GM23338 (cell line): ENCODE measurements around the gene NAP1L4. TPM values are rescaled to one million over a fixed set of nuclear protein-coding genes. Genes with fewer than 3 reads are reported as not detected.

Experiments
- ATAC-seq: fragments of 200-7000 bp; cut with Tn5 transposase; 3 replicates; pipeline ENCODE4 v1.9.1; 2020
- DNase-seq: peaks from one replicate; pipeline ENCODE4 v3.0.0-alpha.2; 2015; ENCODE audit warnings: low spot score
- H2AFZ ChIP-seq: fragments of 200-600 bp; sonication (generic); 2 replicates; pipeline ENCODE4 v1.8.0; 2016; ENCODE audit warnings: antibody characterized with exemption, mild to moderate bottlenecking, moderate library complexity
- H3F3A ChIP-seq: fragments of 200-600 bp; sonication (generic); replicated peaks from 2 replicates; pipeline ENCODE4 v1.8.0; 2017; ENCODE audit warnings: antibody characterized with exemption, mixed run types, low read depth
- H3K27ac ChIP-seq: fragments of 200-600 bp; sonication (generic); 2 replicates; pipeline ENCODE4 v1.6.1; 2016; ENCODE audit warnings: low read depth
- H3K27me3 ChIP-seq: fragments of 200-600 bp; sonication (generic); 2 replicates; pipeline ENCODE4 v1.8.0; 2016; ENCODE audit warnings: mild to moderate bottlenecking, mixed run types, moderate library complexity; ENCODE audit not compliant: insufficient read depth
- H3K36me3 ChIP-seq: fragments of 200-600 bp; sonication (generic); 2 replicates; pipeline ENCODE4 v1.8.0; 2016; ENCODE audit warnings: mild to moderate bottlenecking; ENCODE audit not compliant: insufficient read depth
- H3K4me1 ChIP-seq: fragments of 200-600 bp; sonication (generic); 2 replicates; pipeline ENCODE4 v1.8.0; 2016; ENCODE audit warnings: mild to moderate bottlenecking, moderate library complexity; ENCODE audit not compliant: insufficient read depth
- H3K4me2 ChIP-seq: fragments of 200-600 bp; sonication (generic); 2 replicates; pipeline ENCODE4 v1.7.1; 2017; ENCODE audit warnings: mixed run types
- H3K4me3 ChIP-seq: fragments of 200-600 bp; sonication (generic); 2 replicates; pipeline ENCODE4 v1.6.1; 2016; ENCODE audit warnings: mixed run types
- H3K79me2 ChIP-seq: fragments of 200-600 bp; sonication (generic); replicated peaks from 2 replicates; pipeline ENCODE4 v1.8.0; 2017; ENCODE audit warnings: mild to moderate bottlenecking; ENCODE audit not compliant: insufficient read depth
- H3K9me2 ChIP-seq: fragments of 200-600 bp; sonication (generic); 2 replicates; pipeline ENCODE4 v1.8.0; 2017; ENCODE audit not compliant: insufficient read depth
- H4K20me1 ChIP-seq: fragments of 200-600 bp; sonication (generic); replicated peaks from 2 replicates; pipeline ENCODE4 v1.8.0; 2017; ENCODE audit warnings: mild to moderate bottlenecking; ENCODE audit not compliant: insufficient read depth
- H3K27ac Mint-ChIP-seq: 2 replicates; pipeline ENCODE4 v1.8.0; 2020; ENCODE audit warnings: inconsistent platforms, mild to moderate bottlenecking, moderate library complexity, mixed read lengths
- H3K27me3 Mint-ChIP-seq: 3 replicates; pipeline ENCODE4 v1.8.0; 2022; ENCODE audit warnings: low read depth, mild to moderate bottlenecking, moderate library complexity, mixed read lengths, inconsistent platforms; ENCODE audit not compliant: insufficient read depth, poor library complexity
- H3K36me3 Mint-ChIP-seq: 3 replicates; pipeline ENCODE4 v1.8.0; 2021; ENCODE audit warnings: low read depth, mild to moderate bottlenecking, inconsistent platforms, moderate library complexity, mixed read lengths
- H3K4me1 Mint-ChIP-seq: 3 replicates; pipeline ENCODE4 v1.8.0; 2020; ENCODE audit warnings: mild to moderate bottlenecking, inconsistent platforms, mixed read lengths
- H3K4me3 Mint-ChIP-seq: 3 replicates; pipeline ENCODE4 v1.8.0; 2021; ENCODE audit warnings: moderate library complexity, mild to moderate bottlenecking, inconsistent platforms, mixed read lengths
- H3K9me3 Mint-ChIP-seq: 3 replicates; pipeline ENCODE4 v1.8.0; 2020; ENCODE audit warnings: moderate library complexity, mild to moderate bottlenecking, inconsistent platforms, mixed read lengths
- CTCF ChIP-seq, 2 experiments: fragments of 200-600 bp in 1 of 2; sonication (generic) in 1 of 2; conservative IDR thresholded peaks; 2 replicates each; pipeline versions ENCODE4 v1.5.1 to v1.6.1; 2016 to 2017; ENCODE audit warnings: antibody characterized with exemption in 2 of 2, low read depth in 2 of 2, mild to moderate bottlenecking in 2 of 2, moderate library complexity in 1 of 2
- ETS1 ChIP-seq: IDR thresholded peaks from 2 replicates; pipeline ENCODE4 v1.6.1; 2016; ENCODE audit warnings: antibody characterized with exemption
- EZH2 ChIP-seq: fragments of 200-600 bp; sonication (generic); IDR thresholded peaks from one replicate; pipeline ENCODE4 v1.8.0; 2017; ENCODE audit warnings: antibody characterized with exemption, mild to moderate bottlenecking, low read depth; ENCODE audit not compliant: unreplicated experiment
- EZH2phosphoT487 ChIP-seq: fragments of 200-600 bp; sonication (generic); IDR thresholded peaks from one replicate; pipeline ENCODE4 v1.8.1; 2018; ENCODE audit warnings: antibody characterized with exemption; ENCODE audit not compliant: unreplicated experiment
- JUNB ChIP-seq: IDR thresholded peaks from one replicate; pipeline ENCODE4 v1.6.1; 2016; ENCODE audit warnings: antibody characterized with exemption; ENCODE audit not compliant: unreplicated experiment
- NANOG ChIP-seq: IDR thresholded peaks from 2 replicates; pipeline ENCODE4 v1.6.1; 2016; ENCODE audit warnings: antibody characterized with exemption, borderline replicate concordance
- POLR2AphosphoS5 ChIP-seq: IDR thresholded peaks from 2 replicates; pipeline ENCODE4 v1.6.1; 2016; ENCODE audit warnings: antibody characterized with exemption, low read depth
- STAT1 ChIP-seq: IDR thresholded peaks from one replicate; pipeline ENCODE4 v1.6.1; 2016; ENCODE audit warnings: antibody characterized with exemption; ENCODE audit not compliant: unreplicated experiment
- ZNF114 ChIP-seq: fragments of 250-450 bp; sonication (Bioruptor Pico); IDR thresholded peaks from 2 replicates; pipeline ENCODE4 v1.5.0; 2020; ENCODE audit warnings: mild to moderate bottlenecking, moderate library complexity
- ZNF331 ChIP-seq: fragments of 250-450 bp; sonication (Bioruptor Pico); IDR thresholded peaks from 2 replicates; pipeline ENCODE4 v1.5.0; 2020; ENCODE audit warnings: low read depth, mild to moderate bottlenecking, moderate library complexity
- ZNF462 ChIP-seq: fragments of 250-450 bp; sonication (Bioruptor Pico); IDR thresholded peaks from 2 replicates; pipeline ENCODE4 v1.5.0; 2020; ENCODE audit warnings: mild to moderate bottlenecking, moderate library complexity
- polyA plus RNA-seq: library from polyadenylated mRNA; unstranded; fragments of >200 nt; fragmentation: Nextera tagmentation; extraction: Ambion mirVana; gene quantifications from 2 replicates; pipeline ENCODE4 v1.2.1, GENCODE V29; 2016
- total RNA-seq: library from RNA; depleted of rRNA; stranded (reverse); fragments of >200 nt; shearing (Covaris generic); gene quantifications from 2 replicates; pipeline ENCODE4 v1.2.3, GENCODE V29; 2014
- TF ChIP-seq, protein P1 (sequence below): IDR thresholded peaks from one replicate; pipeline ENCODE4 v1.6.1; 2018; ENCODE audit warnings: antibody characterized with exemption; ENCODE audit not compliant: unreplicated experiment

Gene NAP1L4
- total and polyA plus RNA-seq, 2 experiments from 2014 or later: 181 to 189 TPM

DNA sequence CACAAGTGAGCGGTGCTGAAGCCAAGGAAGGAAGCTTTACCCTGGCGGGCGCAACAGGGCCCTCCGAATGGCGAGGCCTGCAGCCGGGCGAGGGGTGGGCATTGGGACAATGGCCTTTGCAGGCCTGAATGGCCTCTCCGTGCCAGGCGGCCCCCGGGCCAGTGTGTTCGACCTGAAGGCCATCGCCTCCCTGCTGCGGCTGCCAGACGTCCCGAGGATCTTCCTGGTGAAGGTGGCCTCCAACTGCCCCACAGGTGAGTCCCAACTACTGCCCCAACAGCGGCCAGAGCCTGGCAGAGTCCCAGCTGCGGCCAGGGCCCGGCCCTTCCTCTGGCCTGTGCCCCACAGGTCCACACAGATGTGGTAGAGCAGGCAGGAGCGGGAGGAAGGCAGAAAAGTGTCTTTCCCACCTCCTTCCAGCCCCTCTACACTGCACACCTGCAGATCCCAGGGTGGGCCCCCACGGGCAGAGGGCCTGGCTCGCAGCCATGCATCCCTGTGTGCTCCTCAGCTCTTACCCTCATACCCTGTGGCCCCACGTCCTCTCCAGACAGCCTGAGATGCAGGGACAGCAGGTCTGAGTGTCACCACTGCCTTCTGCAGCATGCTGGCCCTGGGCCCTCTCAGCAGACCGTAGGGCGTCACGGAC lies 74.2 kb downstream of the NAP1L4 start:
- Histone ChIP-seq H2AFZ (no peak overlapping the region), H4K20me1 (no peaks in the 10 kb centered on the region), H3K4me1 (no peaks in the 10 kb centered on the region), H3K4me3 (no peak overlapping the region), H3K79me2 (no peaks in the 10 kb centered on the region), H3K27ac (no peak overlapping the region), H3F3A (no peaks in the 10 kb centered on the region), H3K4me2 (no peak overlapping the region), H3K36me3 (no peaks in the 10 kb centered on the region), H3K27me3 (no peaks in the 10 kb centered on the region), H3K9me2 (no peaks in the 10 kb centered on the region)
- Mint-ChIP-seq H3K27me3 (peaks cover 11% of the 10 kb centered on the region), H3K4me1 (peaks cover 11% of the 10 kb centered on the region), H3K4me3 (no peak overlapping the region), H3K36me3 (no peaks in the 10 kb centered on the region), H3K9me3 (no peaks in the 10 kb centered on the region), H3K27ac (no peak overlapping the region)
- ATAC-seq (no peak), DNase-seq (no peak)
- TF ChIP-seq ETS1: no peak
- TF ChIP-seq POLR2AphosphoS5: no peak
- TF ChIP-seq NANOG: no peak
- TF ChIP-seq ZNF331 (CRISPR knock-in tag): no peak
- no peak for TF ChIP-seq ZNF462
- no peak for TF ChIP-seq CTCF (conservative IDR thresholded peaks at IDR 0.05; ENCODE audit: low read depth in 2 of 2)
- no peak for TF ChIP-seq EZH2phosphoT487
- TF ChIP-seq EZH2: no peak
- TF ChIP-seq ZNF114 (CRISPR knock-in tag): no peak
- TF ChIP-seq STAT1: no peak
- TF ChIP-seq JUNB: no peak
- TF ChIP-seq, protein P1, sequence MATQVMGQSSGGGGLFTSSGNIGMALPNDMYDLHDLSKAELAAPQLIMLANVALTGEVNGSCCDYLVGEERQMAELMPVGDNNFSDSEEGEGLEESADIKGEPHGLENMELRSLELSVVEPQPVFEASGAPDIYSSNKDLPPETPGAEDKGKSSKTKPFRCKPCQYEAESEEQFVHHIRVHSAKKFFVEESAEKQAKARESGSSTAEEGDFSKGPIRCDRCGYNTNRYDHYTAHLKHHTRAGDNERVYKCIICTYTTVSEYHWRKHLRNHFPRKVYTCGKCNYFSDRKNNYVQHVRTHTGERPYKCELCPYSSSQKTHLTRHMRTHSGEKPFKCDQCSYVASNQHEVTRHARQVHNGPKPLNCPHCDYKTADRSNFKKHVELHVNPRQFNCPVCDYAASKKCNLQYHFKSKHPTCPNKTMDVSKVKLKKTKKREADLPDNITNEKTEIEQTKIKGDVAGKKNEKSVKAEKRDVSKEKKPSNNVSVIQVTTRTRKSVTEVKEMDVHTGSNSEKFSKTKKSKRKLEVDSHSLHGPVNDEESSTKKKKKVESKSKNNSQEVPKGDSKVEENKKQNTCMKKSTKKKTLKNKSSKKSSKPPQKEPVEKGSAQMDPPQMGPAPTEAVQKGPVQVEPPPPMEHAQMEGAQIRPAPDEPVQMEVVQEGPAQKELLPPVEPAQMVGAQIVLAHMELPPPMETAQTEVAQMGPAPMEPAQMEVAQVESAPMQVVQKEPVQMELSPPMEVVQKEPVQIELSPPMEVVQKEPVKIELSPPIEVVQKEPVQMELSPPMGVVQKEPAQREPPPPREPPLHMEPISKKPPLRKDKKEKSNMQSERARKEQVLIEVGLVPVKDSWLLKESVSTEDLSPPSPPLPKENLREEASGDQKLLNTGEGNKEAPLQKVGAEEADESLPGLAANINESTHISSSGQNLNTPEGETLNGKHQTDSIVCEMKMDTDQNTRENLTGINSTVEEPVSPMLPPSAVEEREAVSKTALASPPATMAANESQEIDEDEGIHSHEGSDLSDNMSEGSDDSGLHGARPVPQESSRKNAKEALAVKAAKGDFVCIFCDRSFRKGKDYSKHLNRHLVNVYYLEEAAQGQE: no peak
